ENCODE measurements around the gene ARMC9.

The ARMC9 gene

GRCh38 chr2:231332872-231333500, 134.6 kb downstream of the ARMC9 start:
- Mint-ChIP-seq H3K36me3 (peaks cover 4% of the 10 kb centered on the region), H3K27me3 (no peaks in the 10 kb centered on the region), H3K4me1 (ENCODE audit: low read depth) (no peaks in the 10 kb centered on the region), H3K27ac (no peak overlapping the region), H3K4me3 (no peak overlapping the region), H3K9me3 (ENCODE audit: low read depth) (no peaks in the 10 kb centered on the region)

DNA sequence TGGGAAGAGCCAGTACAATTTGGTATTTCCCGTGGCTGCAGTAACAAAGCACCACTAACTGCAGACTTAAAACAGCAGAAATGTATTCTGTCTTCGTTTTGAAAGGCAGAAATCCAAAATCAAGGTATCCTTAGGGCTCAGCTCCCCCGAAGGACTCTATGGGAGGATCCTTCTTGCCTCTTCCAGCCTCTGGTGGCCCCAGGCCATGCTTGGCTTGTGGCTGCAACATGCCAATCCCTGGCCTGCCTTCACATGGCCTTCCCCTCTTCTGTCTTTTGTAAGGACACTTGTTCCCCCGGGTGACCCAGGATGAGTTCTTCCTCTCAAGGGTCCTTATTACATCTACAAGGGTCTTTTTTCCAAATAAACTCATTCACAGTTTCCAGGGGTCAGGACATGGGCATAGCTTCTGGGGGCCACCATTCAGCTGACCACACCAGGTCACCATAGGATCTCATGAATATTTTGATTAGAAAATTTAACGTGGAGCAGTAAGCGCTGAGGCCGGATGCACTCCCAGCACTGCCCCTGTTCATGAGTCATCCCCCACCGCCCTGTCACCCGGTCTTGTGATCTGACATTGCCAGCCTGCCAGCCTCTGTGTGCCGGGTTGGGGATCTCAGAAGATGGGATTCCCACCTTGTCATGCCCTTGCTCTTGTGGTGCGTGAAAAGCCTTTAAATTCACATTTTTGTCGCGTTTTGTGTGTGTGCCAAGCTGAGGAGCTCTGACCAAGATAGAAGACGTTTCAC, 135.9 kb downstream of the ARMC9 start:
- no peak overlapping the region for H3K27ac Mint-ChIP-seq
- no peak overlapping the region for H3K4me3 Mint-ChIP-seq
- H3K4me1 Mint-ChIP-seq (ENCODE audit: low read depth), result no peaks in the 10 kb centered on the region
- peaks cover 4% of the 10 kb centered on the region for H3K36me3 Mint-ChIP-seq
- no peaks in the 10 kb centered on the region for H3K27me3 Mint-ChIP-seq
- H3K9me3 Mint-ChIP-seq (ENCODE audit: low read depth), result no peaks in the 10 kb centered on the region

- Mint-ChIP-seq H3K9me3 (ENCODE audit: low read depth) (no peaks in the 10 kb centered on the region), H3K36me3 (peaks cover 4% of the 10 kb centered on the region), H3K27ac (no peak overlapping the region), H3K4me1 (ENCODE audit: low read depth) (no peaks in the 10 kb centered on the region), H3K27me3 (no peaks in the 10 kb centered on the region), H3K4me3 (no peak overlapping the region)
Observed at GRCh38 chr2:231334981-231335380, 136.6 kb downstream of the ARMC9 start.

GRCh38 chr2:231335591-231335990, 137.2 kb downstream of the ARMC9 start:
- no peaks in the 10 kb centered on the region for H3K9me3 Mint-ChIP-seq (ENCODE audit: low read depth)
- no peak overlapping the region for H3K4me3 Mint-ChIP-seq
- no peaks in the 10 kb centered on the region for H3K4me1 Mint-ChIP-seq (ENCODE audit: low read depth)
- H3K27me3 Mint-ChIP-seq, result no peaks in the 10 kb centered on the region
- no peak overlapping the region for H3K27ac Mint-ChIP-seq
- peaks cover 4% of the 10 kb centered on the region for H3K36me3 Mint-ChIP-seq

DNA sequence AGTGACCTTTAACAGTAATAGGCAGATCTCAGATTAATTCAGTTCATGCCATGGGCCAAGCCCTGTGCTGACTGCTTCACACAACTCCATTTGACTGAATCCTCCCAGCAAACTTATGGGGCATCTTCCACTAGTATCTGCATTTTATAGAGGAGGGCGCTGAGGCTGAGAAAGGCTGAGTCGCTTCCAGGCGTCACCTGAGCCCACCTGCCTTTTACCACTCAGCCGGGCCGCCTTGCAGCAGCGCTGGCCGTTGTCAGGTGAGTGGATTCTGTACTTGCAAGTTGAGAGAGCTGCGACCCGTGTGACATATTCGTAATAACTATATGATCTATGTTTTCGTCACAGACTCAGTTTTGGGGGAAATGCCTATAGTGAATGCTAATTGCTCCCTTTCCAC, 137.8 kb downstream of the ARMC9 start:
- Mint-ChIP-seq H3K27me3 (no peaks in the 10 kb centered on the region), H3K36me3 (peaks cover 4% of the 10 kb centered on the region), H3K4me3 (no peak overlapping the region), H3K9me3 (ENCODE audit: low read depth) (no peaks in the 10 kb centered on the region), H3K27ac (no peak overlapping the region), H3K4me1 (ENCODE audit: low read depth) (no peaks in the 10 kb centered on the region)

DNA sequence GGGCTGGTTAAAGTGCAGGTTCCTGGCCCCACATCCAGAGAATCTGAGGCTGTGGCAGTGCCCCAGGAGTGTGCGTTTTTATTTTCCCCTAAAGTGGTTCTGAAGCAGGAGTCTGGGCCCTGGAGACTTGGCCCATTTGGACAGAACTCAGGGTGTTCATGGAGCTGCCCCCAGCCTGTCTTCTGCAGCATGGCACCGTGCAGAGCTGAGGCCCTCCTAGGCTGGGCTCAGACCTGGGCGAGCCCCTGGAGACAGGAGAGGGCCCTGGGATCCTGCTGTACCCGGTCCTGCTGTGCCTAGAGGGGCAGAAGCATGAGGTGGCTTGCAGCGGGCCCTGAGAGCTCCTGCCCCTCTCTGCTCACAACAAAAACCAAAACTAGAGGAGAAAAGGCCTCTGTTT, 138.3 kb downstream of the ARMC9 start:
- Mint-ChIP-seq H3K4me1 (ENCODE audit: low read depth) (no peaks in the 10 kb centered on the region), H3K4me3 (no peak overlapping the region), H3K9me3 (ENCODE audit: low read depth) (no peaks in the 10 kb centered on the region), H3K27ac (no peak overlapping the region), H3K36me3 (peaks cover 4% of the 10 kb centered on the region), H3K27me3 (no peaks in the 10 kb centered on the region)

DNA sequence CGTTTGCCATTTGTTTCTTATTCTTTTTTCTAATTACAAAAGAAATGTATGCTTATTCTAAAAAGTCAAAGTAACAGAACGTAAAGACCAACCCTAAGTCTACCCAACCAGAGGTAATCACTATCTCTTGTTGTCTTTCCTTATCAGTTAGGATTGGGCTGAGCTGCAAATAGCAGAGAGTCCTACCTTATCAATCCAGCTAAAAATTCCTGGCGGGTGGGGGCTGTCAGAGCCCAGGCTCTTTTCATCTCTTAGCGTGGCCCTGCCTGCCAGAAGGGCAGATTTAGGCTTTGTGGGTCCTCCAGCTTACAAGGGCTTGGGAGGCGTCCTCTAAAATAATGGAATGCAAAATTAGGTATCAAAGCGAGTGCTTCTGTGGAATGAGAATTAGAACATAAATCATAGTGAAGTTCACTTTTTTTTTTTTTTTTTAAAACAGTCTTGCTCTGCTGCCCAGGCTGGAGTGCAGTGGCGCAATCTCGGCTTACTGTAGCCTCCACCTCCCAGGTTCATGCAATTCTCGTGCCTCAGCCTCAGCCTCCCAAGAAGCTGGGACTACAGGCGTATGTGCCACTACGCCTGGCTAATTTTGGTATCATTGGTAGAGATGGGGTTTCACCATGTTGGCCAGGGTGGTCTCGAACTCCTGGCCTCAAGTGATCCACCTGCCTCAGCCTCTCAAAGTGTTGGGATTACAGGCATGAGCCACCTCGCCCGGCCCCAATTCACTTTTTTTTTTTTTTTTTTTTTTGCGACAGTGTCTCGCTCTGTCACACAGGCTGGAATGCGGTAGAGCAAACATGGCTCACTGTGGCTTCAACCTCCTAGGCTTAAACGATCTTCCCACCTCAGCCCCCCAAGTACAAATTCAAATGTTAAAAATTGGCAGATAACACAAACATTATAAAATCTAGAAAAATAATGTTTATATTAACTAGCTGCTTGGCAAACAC, 139.7 kb downstream of the ARMC9 start:
- no peaks in the 10 kb centered on the region for H3K27me3 Mint-ChIP-seq
- H3K9me3 Mint-ChIP-seq (ENCODE audit: low read depth), result no peaks in the 10 kb centered on the region
- no peak overlapping the region for H3K27ac Mint-ChIP-seq
- H3K4me3 Mint-ChIP-seq, result no peak overlapping the region
- no peaks in the 10 kb centered on the region for H3K4me1 Mint-ChIP-seq (ENCODE audit: low read depth)
- H3K36me3 Mint-ChIP-seq, result peaks cover under 1% of the 10 kb centered on the region

- Mint-ChIP-seq H3K4me3 (no peak overlapping the region), H3K4me1 (ENCODE audit: low read depth) (no peaks in the 10 kb centered on the region), H3K27ac (no peak overlapping the region), H3K27me3 (no peaks in the 10 kb centered on the region), H3K9me3 (ENCODE audit: low read depth) (no peaks in the 10 kb centered on the region), H3K36me3 (no peaks in the 10 kb centered on the region)
Observed at GRCh38 chr2:231339316-231339715, 140.9 kb downstream of the ARMC9 start.

- no peak overlapping the region for H3K27ac Mint-ChIP-seq
- no peaks in the 10 kb centered on the region for H3K4me1 Mint-ChIP-seq (ENCODE audit: low read depth)
- no peaks in the 10 kb centered on the region for H3K9me3 Mint-ChIP-seq (ENCODE audit: low read depth)
- H3K36me3 Mint-ChIP-seq, result no peaks in the 10 kb centered on the region
- no peak overlapping the region for H3K4me3 Mint-ChIP-seq
- no peaks in the 10 kb centered on the region for H3K27me3 Mint-ChIP-seq
Observed at GRCh38 chr2:231341100-231341499, 142.7 kb downstream of the ARMC9 start.

GRCh38 chr2:231342061-231342711, 143.8 kb downstream of the ARMC9 start:
- Mint-ChIP-seq H3K27me3 (no peaks in the 10 kb centered on the region), H3K36me3 (no peaks in the 10 kb centered on the region), H3K4me1 (ENCODE audit: low read depth) (no peaks in the 10 kb centered on the region), H3K9me3 (ENCODE audit: low read depth) (no peaks in the 10 kb centered on the region), H3K4me3 (no peak overlapping the region), H3K27ac (no peak overlapping the region)

DNA sequence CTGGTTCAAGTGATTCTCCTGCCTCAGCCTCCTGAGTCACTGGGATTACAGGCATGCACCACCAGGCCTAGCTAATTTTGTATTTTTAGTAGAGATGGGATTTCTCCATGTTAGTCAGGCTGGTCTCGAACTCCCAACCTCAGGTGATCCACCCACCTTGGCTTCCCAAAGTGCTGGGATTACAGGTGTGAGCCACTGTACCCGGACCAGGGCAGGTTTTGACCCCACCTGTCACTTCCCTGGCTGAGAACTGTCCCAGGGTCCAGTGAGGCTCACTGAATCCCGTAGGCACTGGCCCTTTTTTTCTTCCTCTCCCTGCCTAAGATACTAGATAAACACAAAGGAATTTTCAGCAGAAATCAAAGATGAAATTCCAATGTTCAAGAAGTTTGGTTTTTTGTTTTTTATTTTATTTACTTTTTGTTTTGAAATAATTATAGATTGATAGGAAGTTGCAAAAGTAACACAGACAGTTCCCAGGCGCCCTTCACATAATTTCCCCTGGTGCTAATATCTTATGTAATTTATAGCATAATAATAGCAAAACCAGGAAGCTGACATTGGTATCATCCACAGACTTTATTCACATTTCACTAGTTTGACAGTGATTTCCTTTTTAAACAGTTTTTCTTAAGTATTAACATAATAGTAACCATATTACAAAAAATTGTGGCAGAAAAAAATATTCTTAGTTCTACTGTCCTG, 144.7 kb downstream of the ARMC9 start:
- H3K4me3 Mint-ChIP-seq, result no peak overlapping the region
- no peaks in the 10 kb centered on the region for H3K4me1 Mint-ChIP-seq (ENCODE audit: low read depth)
- no peaks in the 10 kb centered on the region for H3K9me3 Mint-ChIP-seq (ENCODE audit: low read depth)
- H3K36me3 Mint-ChIP-seq, result peaks cover 2% of the 10 kb centered on the region
- no peaks in the 10 kb centered on the region for H3K27me3 Mint-ChIP-seq
- no peak overlapping the region for H3K27ac Mint-ChIP-seq

GRCh38 chr2:231343988-231344387, 145.6 kb downstream of the ARMC9 start:
- Mint-ChIP-seq H3K4me3 (no peak overlapping the region), H3K27ac (no peak overlapping the region), H3K36me3 (peaks cover 2% of the 10 kb centered on the region), H3K4me1 (ENCODE audit: low read depth) (no peaks in the 10 kb centered on the region), H3K27me3 (no peaks in the 10 kb centered on the region), H3K9me3 (ENCODE audit: low read depth) (no peaks in the 10 kb centered on the region)

- Mint-ChIP-seq H3K9me3 (ENCODE audit: low read depth) (no peaks in the 10 kb centered on the region), H3K4me1 (ENCODE audit: low read depth) (no peaks in the 10 kb centered on the region), H3K4me3 (no peak overlapping the region), H3K36me3 (peaks cover 2% of the 10 kb centered on the region), H3K27ac (no peak overlapping the region), H3K27me3 (no peaks in the 10 kb centered on the region)
Observed at GRCh38 chr2:231344851-231345250, 146.4 kb downstream of the ARMC9 start.

GRCh38 chr2:231347081-231347480, 148.7 kb downstream of the ARMC9 start:
- Mint-ChIP-seq H3K4me1 (ENCODE audit: low read depth) (no peaks in the 10 kb centered on the region), H3K36me3 (peaks cover 2% of the 10 kb centered on the region), H3K4me3 (no peak overlapping the region), H3K9me3 (ENCODE audit: low read depth) (no peaks in the 10 kb centered on the region), H3K27me3 (no peaks in the 10 kb centered on the region), H3K27ac (no peak overlapping the region)

All from activated naive CD8-positive, alpha-beta T cell (primary cell).